OCI-LY7 (cell line): ENCODE measurements around the gene ZNF598.

Source experiments
- EZH2phosphoT487 ChIP-seq: fragments of 200-600 bp; sonication (generic); IDR thresholded peaks from 2 replicates; pipeline ENCODE4 v1.6.1; 2018; ENCODE audit warnings: low read depth, borderline replicate concordance, mild to moderate bottlenecking, mixed run types, antibody characterized with exemption, low read length, moderate library complexity, mixed read lengths
- TF ChIP-seq, protein P1 (sequence below): fragments of 200-600 bp; sonication (generic); conservative IDR thresholded peaks from 2 replicates; pipeline ENCODE4 v1.5.1; 2014; ENCODE audit warnings: mild to moderate bottlenecking, antibody characterized with exemption, low read length, moderate library complexity, mixed read lengths

DNA sequence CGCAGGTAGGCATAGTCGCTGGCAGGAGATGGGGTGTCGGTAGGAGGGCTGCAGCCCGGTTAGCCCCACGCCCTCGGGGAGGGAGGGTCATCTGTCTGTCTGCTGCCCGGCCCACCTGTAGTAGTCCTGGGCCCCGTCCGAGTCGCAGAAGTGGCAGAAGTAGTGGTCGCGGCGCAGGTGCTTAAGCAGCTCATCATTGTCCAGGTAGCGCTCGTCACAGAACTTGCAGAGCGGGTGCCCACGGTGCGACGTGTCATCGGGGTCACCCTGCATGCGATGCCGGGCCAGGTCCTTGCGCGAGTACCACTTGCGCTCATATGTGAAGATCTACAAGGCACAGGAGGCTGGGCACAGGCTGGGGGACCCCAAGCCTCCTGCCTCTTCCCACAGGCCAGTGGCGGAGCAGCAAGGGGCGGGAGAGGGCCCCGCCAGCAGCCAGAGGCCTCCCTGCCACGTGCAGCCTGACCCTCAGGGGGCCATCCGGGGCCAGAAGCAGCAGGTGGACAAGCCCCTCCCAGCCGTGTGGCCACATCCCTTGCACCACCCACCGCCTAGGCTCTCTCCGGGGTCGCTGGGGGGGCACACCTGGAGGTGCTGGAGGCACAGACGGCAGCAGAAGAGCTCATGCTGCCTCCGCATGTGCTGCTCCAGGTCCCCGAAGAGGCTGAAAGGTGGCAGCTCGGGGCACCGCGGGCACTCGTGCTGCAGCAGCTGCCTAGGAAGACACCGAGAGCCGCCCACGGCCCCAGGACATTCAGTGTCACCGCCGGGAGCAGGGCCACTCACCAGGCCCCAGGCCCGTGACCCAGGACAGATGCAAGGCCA lies 7.0 kb downstream of the ZNF598 start:
- no peak for TF ChIP-seq EZH2phosphoT487
- TF ChIP-seq, protein P1, sequence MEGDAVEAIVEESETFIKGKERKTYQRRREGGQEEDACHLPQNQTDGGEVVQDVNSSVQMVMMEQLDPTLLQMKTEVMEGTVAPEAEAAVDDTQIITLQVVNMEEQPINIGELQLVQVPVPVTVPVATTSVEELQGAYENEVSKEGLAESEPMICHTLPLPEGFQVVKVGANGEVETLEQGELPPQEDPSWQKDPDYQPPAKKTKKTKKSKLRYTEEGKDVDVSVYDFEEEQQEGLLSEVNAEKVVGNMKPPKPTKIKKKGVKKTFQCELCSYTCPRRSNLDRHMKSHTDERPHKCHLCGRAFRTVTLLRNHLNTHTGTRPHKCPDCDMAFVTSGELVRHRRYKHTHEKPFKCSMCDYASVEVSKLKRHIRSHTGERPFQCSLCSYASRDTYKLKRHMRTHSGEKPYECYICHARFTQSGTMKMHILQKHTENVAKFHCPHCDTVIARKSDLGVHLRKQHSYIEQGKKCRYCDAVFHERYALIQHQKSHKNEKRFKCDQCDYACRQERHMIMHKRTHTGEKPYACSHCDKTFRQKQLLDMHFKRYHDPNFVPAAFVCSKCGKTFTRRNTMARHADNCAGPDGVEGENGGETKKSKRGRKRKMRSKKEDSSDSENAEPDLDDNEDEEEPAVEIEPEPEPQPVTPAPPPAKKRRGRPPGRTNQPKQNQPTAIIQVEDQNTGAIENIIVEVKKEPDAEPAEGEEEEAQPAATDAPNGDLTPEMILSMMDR = no peak
